GM19043 (cell line): Measurements from ENCODE around the gene SALL3.

Source experiments
- ATAC-seq: cut with Tn5 transposase; IDR thresholded peaks from one replicate; pipeline ENCODE4 v1.9.1; 2021; ENCODE audit warnings: low read depth; ENCODE audit not compliant: unreplicated experiment

The SALL3 gene

DNA sequence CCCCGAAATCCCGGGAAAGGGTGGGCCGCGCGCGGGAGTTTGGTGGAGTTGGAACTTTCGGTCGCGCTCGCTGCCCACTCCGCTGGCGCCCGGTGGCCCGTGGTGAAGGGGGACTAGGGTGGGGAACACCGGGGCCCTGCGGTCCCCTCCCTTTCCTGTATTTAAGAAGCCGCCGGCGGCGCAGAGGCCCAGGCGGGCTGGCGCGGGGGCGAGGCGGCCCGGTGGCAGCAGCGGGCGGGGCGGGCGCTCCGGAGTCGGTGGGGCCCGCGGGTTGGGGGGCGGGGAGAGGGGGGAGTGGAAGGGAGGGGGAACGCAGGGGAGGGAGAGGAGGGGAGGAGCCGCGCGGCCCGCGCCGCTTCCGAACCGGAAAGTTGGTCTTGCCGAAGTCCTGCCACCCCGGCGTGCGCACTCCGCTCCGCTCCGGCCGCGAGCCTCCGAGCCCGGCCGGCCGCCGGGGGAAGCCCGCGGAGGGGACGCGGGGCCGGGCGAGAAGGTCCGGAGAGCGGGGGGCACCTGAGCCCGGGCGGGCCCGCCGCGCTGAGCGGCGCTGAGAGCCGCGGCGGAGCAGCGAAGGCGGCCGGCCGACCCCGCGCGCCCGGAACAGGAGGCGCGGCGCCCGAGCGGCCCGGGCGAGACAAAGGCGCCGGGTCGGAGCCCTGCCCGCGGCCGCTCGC, 425 bp upstream of the SALL3 start:
- ATAC-seq, result no peak

DNA sequence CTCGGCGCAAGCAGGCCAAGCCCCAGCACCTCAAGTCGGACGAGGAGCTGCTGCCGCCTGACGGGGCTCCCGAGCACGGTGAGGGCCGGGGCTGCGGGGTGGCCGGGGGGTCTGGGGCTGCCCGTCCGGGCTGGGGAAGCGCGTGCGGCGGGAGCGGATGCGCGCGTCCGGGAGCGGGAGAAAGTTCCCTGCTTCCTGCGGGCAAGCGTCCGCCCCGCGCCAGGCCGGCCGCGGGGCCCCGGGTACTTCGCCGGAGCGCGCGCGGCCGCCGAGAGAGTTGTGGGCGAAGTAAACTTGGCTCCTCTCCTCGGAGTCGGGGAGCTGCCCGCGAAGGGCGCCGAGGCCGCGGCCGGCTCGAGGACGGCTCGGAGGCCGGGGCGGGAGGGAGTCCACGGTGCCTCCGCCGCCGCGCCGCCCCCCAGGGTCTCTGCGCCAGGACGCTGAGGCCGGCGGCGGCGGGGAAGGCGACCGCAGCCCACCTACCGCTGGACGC, 707 bp downstream of the SALL3 start:
- no peak for ATAC-seq

GRCh38 chr18:78980777-78981380, 1.3 kb downstream of the SALL3 start:
- no peak for ATAC-seq

DNA sequence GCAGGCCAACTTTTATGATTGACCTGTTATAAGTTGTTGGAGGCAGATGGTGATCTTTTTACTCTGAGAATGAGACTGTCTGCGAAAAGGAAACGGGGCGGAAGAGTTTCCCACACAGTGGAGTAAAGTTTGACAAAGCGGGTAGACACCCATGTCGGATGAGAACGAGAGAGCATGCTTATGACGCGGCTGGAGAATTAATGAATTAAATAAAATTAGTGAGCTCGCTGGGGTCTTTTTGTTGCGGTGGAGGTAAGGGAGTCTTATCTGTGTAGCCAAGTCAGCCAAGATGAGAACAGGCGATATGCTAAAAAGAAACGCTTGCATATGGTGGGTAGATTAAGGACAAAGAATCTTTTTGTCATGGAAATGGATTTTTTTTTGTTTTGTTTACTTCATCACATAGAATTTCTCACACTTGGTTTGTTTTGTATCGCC, 1.8 kb downstream of the SALL3 start:
- ATAC-seq, result no peak

DNA sequence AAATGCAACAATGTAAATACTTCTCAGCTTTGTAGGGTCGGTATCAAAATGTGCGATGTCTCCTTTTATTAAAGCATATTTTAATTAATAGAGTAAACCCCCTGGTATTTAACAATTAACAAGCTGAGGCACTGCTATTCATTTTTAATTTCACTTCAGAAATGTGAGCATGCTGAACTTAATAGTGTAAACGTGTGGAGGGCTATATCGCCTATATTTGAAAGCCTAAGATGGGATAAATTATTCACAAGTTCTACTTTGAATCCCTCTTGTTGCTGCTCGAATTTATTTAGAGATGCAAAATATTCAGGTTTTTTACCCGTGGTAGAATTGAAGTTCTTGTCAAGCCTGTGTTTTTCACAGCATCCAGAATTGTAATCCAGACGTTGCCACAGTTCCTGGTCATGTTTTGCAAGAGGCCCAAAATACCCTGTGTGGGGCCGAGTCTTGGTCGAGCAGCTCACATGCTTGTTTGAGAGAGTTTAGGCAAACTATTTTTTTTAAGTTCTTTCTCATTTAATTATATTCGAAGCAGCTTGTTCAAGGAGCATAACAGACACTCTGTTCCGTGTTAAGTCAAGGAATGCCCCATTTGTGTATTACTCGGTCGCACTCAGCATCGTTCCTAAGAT, 2.5 kb downstream of the SALL3 start:
- ATAC-seq, result no peak

- no peak for ATAC-seq
Observed at GRCh38 chr18:78983512-78983911, 3.9 kb downstream of the SALL3 start.

DNA sequence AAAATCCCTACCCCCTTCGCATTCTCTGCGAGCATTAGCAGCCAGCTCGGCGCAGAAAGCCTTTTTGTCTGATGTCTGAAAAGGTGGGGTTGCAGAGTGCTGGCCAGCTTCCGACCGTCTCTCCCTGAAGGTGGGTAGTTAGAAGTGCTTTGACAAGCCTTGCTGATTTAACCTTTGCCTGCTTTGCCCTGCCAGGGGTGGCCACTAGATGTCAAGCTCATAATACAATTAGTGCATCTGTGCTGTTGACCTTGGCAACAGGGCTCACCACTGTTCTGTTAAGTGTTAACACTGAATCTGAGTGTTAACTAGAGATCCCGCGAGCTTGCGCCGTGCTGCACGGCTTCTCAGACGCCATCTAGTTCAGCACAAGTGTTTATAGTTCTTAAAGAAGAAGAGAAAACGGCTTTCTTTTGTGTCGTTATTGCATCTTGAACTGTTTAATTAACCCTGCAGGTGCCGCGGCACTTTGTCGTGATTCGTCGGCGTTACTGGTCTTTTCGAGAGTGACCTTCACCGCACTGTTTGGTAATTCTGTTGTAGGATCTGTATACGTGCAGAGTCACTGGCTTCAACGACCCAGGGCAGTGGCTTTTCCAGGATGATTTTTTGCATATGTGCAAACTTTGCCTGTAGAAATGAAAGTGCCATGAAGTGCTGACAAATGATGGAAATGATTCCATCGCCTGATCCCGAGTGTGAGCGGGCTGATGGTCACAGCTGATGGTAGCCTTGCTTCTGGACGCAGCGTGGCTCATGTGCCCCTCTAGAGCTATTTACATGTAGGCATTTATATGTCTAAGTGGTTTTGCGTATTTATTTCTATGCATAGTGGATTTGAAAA, 5.5 kb downstream of the SALL3 start:
- ATAC-seq, result no peak

DNA sequence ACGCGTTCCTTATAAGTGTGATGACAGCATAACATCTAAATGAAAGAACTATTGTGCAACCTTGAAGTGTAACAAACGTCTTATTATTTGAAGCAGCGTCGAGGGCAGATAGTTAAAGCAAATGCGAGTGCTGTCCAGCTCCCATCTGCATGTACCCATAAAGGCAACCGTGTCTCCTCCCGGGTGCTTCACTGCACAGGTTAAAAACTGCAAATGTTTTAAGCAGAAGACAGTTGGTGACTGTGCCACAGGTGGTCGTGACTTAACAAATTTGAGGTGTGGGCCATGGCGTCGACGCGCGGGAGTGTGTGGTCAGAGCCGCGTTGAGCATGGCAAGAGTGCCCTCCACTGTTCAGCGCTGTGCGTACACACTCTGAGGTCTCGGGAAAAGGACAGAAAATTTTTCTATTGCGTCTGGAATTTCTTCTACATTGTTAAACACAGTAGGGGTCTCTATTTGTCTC, 6.4 kb downstream of the SALL3 start:
- no peak for ATAC-seq

DNA sequence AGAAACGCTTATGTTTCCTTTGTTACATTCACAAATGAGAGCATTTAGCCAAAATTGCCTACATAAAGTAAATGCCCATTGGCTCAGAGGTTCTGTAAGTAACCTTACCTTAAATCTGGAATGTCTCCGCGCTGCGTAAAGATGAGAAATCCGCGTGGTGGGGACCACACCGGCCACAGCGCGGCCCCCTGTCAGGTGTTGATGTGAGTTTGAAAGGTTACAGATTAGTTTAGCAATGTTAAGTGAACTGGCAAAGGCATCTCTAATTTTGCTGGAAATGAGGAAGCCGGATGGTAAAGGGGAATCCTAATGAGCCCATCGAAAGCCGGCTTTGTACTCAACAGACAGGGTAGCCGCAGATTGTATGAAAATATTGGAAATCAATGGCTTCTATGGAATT, 11.8 kb downstream of the SALL3 start:
- no peak for ATAC-seq

DNA sequence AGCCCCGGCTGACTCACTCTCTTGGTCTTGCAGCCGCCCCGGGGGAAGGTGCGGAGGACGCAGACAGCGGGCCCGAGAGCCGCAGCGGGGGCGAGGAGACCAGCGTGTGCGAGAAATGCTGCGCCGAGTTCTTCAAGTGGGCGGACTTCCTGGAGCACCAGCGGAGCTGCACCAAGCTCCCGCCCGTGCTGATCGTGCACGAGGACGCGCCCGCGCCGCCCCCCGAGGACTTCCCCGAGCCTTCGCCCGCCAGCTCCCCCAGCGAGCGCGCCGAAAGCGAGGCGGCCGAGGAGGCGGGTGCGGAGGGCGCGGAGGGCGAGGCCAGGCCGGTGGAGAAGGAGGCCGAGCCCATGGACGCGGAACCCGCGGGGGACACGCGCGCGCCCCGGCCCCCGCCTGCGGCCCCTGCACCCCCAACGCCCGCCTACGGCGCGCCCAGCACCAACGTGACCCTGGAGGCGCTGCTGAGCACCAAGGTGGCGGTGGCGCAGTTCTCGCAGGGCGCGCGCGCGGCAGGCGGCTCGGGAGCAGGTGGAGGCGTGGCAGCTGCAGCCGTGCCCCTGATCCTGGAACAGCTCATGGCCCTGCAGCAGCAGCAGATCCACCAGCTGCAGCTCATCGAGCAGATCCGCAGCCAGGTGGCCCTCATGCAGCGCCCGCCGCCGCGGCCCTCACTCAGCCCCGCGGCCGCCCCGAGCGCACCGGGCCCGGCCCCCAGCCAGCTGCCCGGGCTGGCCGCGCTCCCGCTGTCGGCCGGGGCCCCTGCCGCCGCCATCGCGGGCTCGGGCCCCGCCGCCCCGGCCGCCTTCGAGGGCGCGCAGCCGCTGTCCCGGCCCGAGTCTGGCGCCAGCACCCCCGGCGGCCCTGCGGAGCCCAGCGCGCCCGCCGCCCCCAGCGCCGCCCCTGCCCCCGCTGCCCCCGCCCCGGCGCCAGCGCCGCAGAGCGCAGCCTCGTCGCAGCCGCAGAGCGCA, 12.7 kb downstream of the SALL3 start:
- ATAC-seq, result no peak

- no peak for ATAC-seq
Observed at GRCh38 chr18:78993014-78993926, 13.7 kb downstream of the SALL3 start.

GRCh38 chr18:78994000-78994399, 14.4 kb downstream of the SALL3 start:
- ATAC-seq, result no peak

GRCh38 chr18:78994531-78994930, 14.9 kb downstream of the SALL3 start:
- no peak for ATAC-seq

- no peak for ATAC-seq
Observed at GRCh38 chr18:78994977-78995582, 15.5 kb downstream of the SALL3 start.

DNA sequence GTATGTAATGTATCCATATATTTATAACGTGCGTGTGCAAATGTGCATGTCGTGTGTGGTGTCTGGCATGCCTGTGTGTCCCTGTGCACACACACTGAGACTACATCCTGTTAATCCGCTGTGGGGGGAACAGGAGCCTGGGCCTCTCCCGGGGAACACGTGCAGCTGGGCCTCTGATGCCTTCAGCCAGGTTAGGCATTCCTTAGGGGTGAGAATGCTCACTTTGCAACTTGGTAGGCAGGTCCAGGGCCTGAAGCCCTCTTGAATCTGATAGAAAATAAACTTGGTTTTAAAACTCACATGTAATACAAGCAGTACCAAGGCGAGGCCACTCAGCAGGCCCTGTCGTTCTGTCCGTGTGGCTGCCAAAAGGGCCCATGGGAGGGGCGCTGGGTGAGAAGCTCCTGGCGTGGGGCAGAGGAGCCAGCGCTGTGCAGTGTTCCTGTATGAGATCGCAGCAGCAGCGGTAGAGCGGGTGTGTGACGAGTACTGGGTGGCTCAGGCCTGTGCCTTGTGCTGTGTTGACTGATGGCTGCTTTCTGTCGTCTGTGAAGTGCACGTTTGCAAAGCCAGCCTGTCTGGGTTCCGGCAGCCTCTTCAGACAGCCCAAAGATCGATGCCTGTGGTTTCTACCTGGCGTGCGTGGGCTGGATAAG, 16.2 kb downstream of the SALL3 start:
- no peak for ATAC-seq

DNA sequence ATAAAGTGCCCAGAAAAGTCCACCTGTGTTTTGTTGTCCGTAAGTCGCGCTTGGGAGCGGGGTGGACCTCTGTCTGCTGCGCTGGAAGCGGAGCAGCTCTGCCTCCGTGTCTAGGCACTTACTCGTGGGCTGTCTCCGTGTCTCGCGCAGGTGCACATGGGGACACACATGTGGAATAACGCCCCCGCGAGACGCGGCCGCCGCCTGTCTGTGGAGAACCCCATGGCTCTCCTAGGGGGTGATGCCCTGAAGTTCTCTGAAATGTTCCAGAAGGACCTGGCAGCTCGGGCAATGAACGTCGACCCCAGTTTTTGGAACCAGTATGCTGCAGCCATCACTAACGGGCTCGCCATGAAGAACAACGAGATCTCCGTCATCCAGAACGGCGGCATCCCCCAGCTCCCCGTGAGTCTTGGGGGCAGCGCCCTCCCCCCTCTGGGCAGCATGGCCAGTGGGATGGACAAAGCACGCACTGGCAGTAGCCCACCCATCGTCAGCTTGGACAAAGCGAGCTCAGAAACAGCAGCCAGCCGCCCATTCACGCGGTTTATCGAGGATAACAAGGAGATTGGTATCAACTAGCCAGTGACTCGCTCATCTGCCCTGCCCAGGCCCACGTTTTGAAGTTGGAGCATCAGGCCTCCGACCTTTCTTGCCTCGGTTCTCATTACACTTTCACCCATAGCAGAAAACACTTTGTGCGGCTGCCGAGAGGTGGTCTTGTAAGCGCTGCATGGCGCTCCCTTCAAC, 17.3 kb downstream of the SALL3 start:
- no peak for ATAC-seq
